Keratinocyte (primary cell): ENCODE measurements around the gene ZNF438. TPM values are rescaled to one million over a fixed set of nuclear protein-coding genes. Genes with fewer than 3 reads are reported as not detected.

Experiments
- DNase-seq: peaks from one replicate; pipeline ENCODE4 v3.0.0-alpha.2; 2011; ENCODE audit warnings: low read depth, missing footprints, low spot score
- FAIRE-seq: peaks from 2 replicates; lab custom pipeline; 2011; peaks lifted over from hg19 to GRCh38; lab: Jason Lieb, UNC
- H2AFZ ChIP-seq: 2 replicates; pipeline ENCODE4 v1.6.0; 2012; ENCODE audit warnings: low read length, control low read depth, inconsistent platforms; ENCODE audit not compliant: control insufficient read depth
- H3K27ac ChIP-seq: 2 replicates; pipeline ENCODE4 v1.5.1; 2011; ENCODE audit warnings: low read length; ENCODE audit not compliant: control insufficient read depth, insufficient read depth
- H3K27me3 ChIP-seq: 3 replicates; pipeline ENCODE4 v1.6.0; 2011; ENCODE audit warnings: low read length; ENCODE audit not compliant: control insufficient read depth, insufficient read depth; ENCODE audit errors: extremely low read depth
- H3K36me3 ChIP-seq, 2 experiments: 2 replicates in 1 of 2; 3 replicates in 1 of 2; pipeline ENCODE4 v1.5.1; 2011; ENCODE audit warnings: low read length in 2 of 2, mild to moderate bottlenecking in 1 of 2; ENCODE audit not compliant: control insufficient read depth in 2 of 2, insufficient read depth in 2 of 2; ENCODE audit errors: extremely low read depth in 1 of 2
- H3K4me1 ChIP-seq: 3 replicates; pipeline ENCODE4 v1.5.1; 2011; ENCODE audit warnings: low read length; ENCODE audit not compliant: control insufficient read depth, insufficient read depth; ENCODE audit errors: extremely low read depth
- H3K4me2 ChIP-seq: 3 replicates; pipeline ENCODE4 v1.6.0; 2011; ENCODE audit warnings: low read depth, low read length; ENCODE audit not compliant: control insufficient read depth, insufficient read depth; ENCODE audit errors: extremely low read depth
- H3K4me3 ChIP-seq, 3 experiments: fragments of 200-600 bp in 1 of 3; sonication (generic) in 1 of 3; 2 replicates in 2 of 3; 3 replicates in 1 of 3; pipeline ENCODE4 v1.5.1; 2011 to 2016; ENCODE audit warnings: low read length in 3 of 3, mild to moderate bottlenecking in 3 of 3, control low read depth in 2 of 3, inconsistent platforms in 1 of 3, low read depth in 1 of 3, mixed read lengths in 1 of 3, mixed run types in 1 of 3, moderate library complexity in 1 of 3; ENCODE audit not compliant: control insufficient read depth in 2 of 3, insufficient read depth in 2 of 3; ENCODE audit errors: extremely low read depth in 1 of 3
- H3K79me2 ChIP-seq: 2 replicates; pipeline ENCODE4 v1.6.0; 2012; ENCODE audit warnings: low read length; ENCODE audit not compliant: control insufficient read depth, insufficient read depth
- H3K9ac ChIP-seq: 3 replicates; pipeline ENCODE4 v1.6.0; 2011; ENCODE audit warnings: low read length; ENCODE audit not compliant: control insufficient read depth, insufficient read depth; ENCODE audit errors: extremely low read depth
- H3K9me1 ChIP-seq: 3 replicates; pipeline ENCODE4 v1.6.0; 2011; ENCODE audit warnings: low read length; ENCODE audit not compliant: control insufficient read depth, insufficient read depth; ENCODE audit errors: extremely low read depth
- H3K9me3 ChIP-seq: 2 replicates; pipeline ENCODE4 v1.5.1; 2012; ENCODE audit warnings: low read depth, low read length; ENCODE audit not compliant: control insufficient read depth
- H4K20me1 ChIP-seq: 3 replicates; pipeline ENCODE4 v1.6.0; 2011; ENCODE audit warnings: low read length; ENCODE audit not compliant: control insufficient read depth, insufficient read depth; ENCODE audit errors: extremely low read depth
- EZH2 ChIP-seq: IDR thresholded peaks from one replicate; pipeline ENCODE4 v1.6.1; 2012; ENCODE audit warnings: inconsistent platforms, mild to moderate bottlenecking, low read length, moderate library complexity
- dilution Hi-C: fragments of 300-500 bp; cut with MboI; formaldehyde crosslinking; loops from one replicate; pipeline ENCODE4 v1.7.0; 2020; ENCODE audit warnings: low sequenced_read_pairs; ENCODE audit not compliant: extremely low pct_ligation_motif_present
- polyA plus RNA-seq, 5 experiments: library from polyadenylated mRNA; depleted of rRNA in 3 of 5; stranded (reverse) in 3 of 5; stranded (forward) in 1 of 5; unstranded in 1 of 5; fragments of >200 nt; gene quantifications; 1 replicate in 1 of 5; 2 replicates in 3 of 5; 3 replicates in 1 of 5; pipeline versions ENCODE4 v1.2.1 to v1.2.3, GENCODE V29; 2011 to 2012; ENCODE audit warnings: missing spikeins in 2 of 5, low read depth in 1 of 5, low replicate concordance in 1 of 5
- TF ChIP-seq, protein P1 (sequence below), 3 experiments: IDR thresholded peaks in 1 of 3; conservative IDR thresholded peaks in 1 of 3; optimal IDR thresholded peaks in 1 of 3; 2 replicates in 2 of 3; 3 replicates in 1 of 3; pipeline versions ENCODE3 to v1.5.1; 2011; ENCODE audit warnings: low read length in 3 of 3, mild to moderate bottlenecking in 3 of 3, moderate library complexity in 2 of 3, control low read depth in 1 of 3, inconsistent platforms in 1 of 3; ENCODE audit not compliant: insufficient read depth in 2 of 3; ENCODE audit errors: extremely low read depth in 1 of 3

The ZNF438 gene
- polyA plus RNA-seq, 1 donor (not counting 4 experiments of a cell fraction or from before 2014, with no cell fraction given), result 2.8 TPM

DNA sequence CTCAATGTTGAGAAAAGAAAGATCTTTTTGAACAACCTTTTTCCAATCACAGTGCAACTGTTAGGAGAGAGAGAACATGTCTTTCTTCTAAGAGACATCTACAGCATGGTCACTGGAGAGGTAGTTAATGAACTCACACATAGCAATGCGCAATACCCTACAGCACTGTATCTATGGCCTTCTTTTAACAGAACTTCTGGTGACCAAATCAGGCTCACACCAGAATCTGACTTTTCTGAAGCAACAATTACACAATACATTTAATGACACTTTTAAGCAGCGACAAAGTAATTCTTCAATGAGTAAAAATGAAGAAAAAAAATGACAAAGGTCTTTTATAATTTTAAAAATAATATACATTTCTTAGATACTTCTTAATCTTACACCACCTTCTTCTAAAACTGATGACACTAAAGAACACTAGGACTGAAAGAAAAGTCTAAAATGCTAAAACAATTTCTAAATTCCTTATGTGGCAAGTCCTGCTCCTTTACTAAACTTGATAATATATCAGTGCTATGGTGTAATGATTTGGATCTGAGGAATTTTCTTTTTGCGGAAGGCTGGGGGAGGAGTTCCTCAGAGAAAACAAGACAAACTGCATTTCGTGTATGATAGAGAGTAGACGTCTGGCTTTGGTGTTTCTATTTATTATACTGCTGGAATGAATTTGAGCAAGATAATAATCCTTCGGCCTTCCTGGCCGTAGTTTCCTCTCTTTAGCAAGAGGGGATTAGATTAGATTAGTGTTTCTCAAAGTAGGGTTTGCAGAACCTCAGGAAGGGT, 166.3 kb downstream of the ZNF438 start:
- Histone ChIP-seq H3K4me3 (no peak overlapping the region), H4K20me1 (no peaks in the 10 kb centered on the region), H3K9me3 (no peaks in the 10 kb centered on the region), H3K27ac (no peak overlapping the region), H3K4me2 (no peak overlapping the region), H2AFZ (no peak overlapping the region), H3K9me1 (no peaks in the 10 kb centered on the region), H3K27me3 (no peaks in the 10 kb centered on the region), H3K4me1 (no peaks in the 10 kb centered on the region), H3K9ac (no peak overlapping the region), H3K36me3 (no peaks in the 10 kb centered on the region), H3K79me2 (no peaks in the 10 kb centered on the region)
- FAIRE-seq (no peak), DNase-seq (no peak)
- dilution Hi-C loops, result no loop called here
- TF ChIP-seq EZH2, result no peak
- TF ChIP-seq, protein P1, sequence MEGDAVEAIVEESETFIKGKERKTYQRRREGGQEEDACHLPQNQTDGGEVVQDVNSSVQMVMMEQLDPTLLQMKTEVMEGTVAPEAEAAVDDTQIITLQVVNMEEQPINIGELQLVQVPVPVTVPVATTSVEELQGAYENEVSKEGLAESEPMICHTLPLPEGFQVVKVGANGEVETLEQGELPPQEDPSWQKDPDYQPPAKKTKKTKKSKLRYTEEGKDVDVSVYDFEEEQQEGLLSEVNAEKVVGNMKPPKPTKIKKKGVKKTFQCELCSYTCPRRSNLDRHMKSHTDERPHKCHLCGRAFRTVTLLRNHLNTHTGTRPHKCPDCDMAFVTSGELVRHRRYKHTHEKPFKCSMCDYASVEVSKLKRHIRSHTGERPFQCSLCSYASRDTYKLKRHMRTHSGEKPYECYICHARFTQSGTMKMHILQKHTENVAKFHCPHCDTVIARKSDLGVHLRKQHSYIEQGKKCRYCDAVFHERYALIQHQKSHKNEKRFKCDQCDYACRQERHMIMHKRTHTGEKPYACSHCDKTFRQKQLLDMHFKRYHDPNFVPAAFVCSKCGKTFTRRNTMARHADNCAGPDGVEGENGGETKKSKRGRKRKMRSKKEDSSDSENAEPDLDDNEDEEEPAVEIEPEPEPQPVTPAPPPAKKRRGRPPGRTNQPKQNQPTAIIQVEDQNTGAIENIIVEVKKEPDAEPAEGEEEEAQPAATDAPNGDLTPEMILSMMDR (optimal IDR thresholded peaks at IDR 0.05 in 1 of 3, IDR thresholded peaks at IDR 0.05 in 1 of 3, conservative IDR thresholded peaks at IDR 0.05 in 1 of 3; ENCODE audit: extremely low read depth in 1 of 3, insufficient read depth in 2 of 3, low read length in 3 of 3), result no peak

DNA sequence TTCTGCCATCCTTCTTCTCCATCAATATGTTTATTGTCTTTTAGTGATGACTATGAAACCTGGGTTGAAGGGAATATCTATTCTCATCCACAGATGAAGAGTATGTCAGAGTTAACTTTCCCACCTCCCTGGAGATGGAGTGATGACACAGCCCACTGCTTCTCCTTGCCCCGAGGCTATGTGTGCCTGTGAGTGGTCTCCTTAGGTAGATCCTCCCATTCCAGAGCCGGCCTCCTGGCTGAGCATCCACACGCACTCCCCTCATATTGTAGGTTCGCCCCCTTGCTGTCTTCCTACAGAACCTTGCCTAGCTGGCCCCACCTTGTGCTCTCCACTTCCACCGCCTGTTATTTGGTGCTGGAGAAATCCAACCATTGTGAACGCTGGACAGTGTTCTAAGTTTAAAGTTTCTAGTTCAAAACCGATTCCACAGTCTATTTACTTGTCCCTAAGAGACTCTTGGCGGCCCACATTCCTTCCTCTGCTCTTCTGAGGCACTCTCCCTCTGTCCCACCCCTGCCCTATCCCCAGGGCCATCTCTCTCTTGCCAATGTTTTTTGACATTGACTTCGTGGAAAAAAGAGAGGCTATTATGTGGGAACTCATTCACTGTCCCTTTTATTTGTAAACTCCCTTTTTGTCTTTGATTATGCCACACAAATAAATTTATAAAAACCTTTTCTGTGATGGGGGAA, 168.0 kb downstream of the ZNF438 start:
- Histone ChIP-seq H3K27me3 (no peaks in the 10 kb centered on the region), H3K9me1 (no peaks in the 10 kb centered on the region), H3K9ac (no peak overlapping the region), H3K4me1 (no peaks in the 10 kb centered on the region), H3K27ac (no peak overlapping the region), H2AFZ (no peak overlapping the region), H3K79me2 (no peaks in the 10 kb centered on the region), H4K20me1 (no peaks in the 10 kb centered on the region), H3K4me3 (no peak overlapping the region), H3K9me3 (no peaks in the 10 kb centered on the region), H3K36me3 (no peaks in the 10 kb centered on the region), H3K4me2 (no peak overlapping the region)
- TF ChIP-seq EZH2, result no peak
- TF ChIP-seq, protein P1 (optimal IDR thresholded peaks at IDR 0.05 in 1 of 3, IDR thresholded peaks at IDR 0.05 in 1 of 3, conservative IDR thresholded peaks at IDR 0.05 in 1 of 3; ENCODE audit: extremely low read depth in 1 of 3, insufficient read depth in 2 of 3, low read length in 3 of 3), result no peak
- FAIRE-seq, result no peak
- no peak for DNase-seq
- dilution Hi-C loops, result no loop called here
